HEK293 (cell line): ENCODE measurements around the gene CCDC86.

Source experiments
- CTCF ChIA-PET: fragments of 350-600 bp; formaldehyde crosslinking; extraction: SDS; loops from one replicate; lab custom pipeline; 2021; ENCODE audit warnings: antibody characterized with exemption; lab: Yijun Ruan, JAX
- POLR2A ChIA-PET: fragments of 300-600 bp; formaldehyde crosslinking; extraction: SDS; loops from one replicate; lab custom pipeline; 2020; ENCODE audit warnings: antibody characterized with exemption, inconsistent platforms; lab: Yijun Ruan, JAX
- H3K27ac ChIP-seq: fragments of 200-500 bp; sonication (Bioruptor generic); 2 replicates; pipeline ENCODE4 v1.5.1; 2014; ENCODE audit warnings: low read depth, low read length, control low read depth, inconsistent platforms; ENCODE audit errors: extremely low read depth
- H3K36me3 ChIP-seq, 2 experiments: fragments of 200-500 bp in 1 of 2; sonication (Bioruptor generic) in 1 of 2; 1 replicate in 1 of 2; 2 replicates in 1 of 2; pipeline ENCODE4 v1.5.1; 2014 to 2017; ENCODE audit warnings: inconsistent platforms in 2 of 2, low read length in 2 of 2; ENCODE audit not compliant: control insufficient read depth in 2 of 2, insufficient read depth in 1 of 2
- H3K4me1 ChIP-seq: fragments of 200-500 bp; sonication (Bioruptor generic); 2 replicates; pipeline ENCODE4 v1.5.1; 2014; ENCODE audit warnings: mild to moderate bottlenecking, low read length, inconsistent platforms; ENCODE audit not compliant: control insufficient read depth, insufficient read depth
- H3K4me3 ChIP-seq: 2 replicates; pipeline ENCODE4 v1.5.1; 2011; ENCODE audit warnings: low read depth, mild to moderate bottlenecking, control low read depth, low read length, moderate library complexity
- H3K9me3 ChIP-seq: fragments of 200-500 bp; sonication (Bioruptor generic); 2 replicates; pipeline ENCODE4 v1.5.1; 2014; ENCODE audit warnings: low read depth, low read length, inconsistent platforms; ENCODE audit not compliant: control insufficient read depth, insufficient read depth
- AEBP2 ChIP-seq: fragments of 450-650 bp; formaldehyde crosslinking; IDR thresholded peaks from 2 replicates; pipeline ENCODE4 v1.5.1; 2016; ENCODE audit warnings: missing biosample characterization, missing genetic modification characterization, borderline replicate concordance
- CTCF ChIP-seq: fragments of 450-650 bp; formaldehyde crosslinking; IDR thresholded peaks from 2 replicates; pipeline ENCODE4 v1.5.1; 2016; ENCODE audit warnings: missing biosample characterization, missing genetic modification characterization
- FEZF1 ChIP-seq: fragments of 450-650 bp; formaldehyde crosslinking; IDR thresholded peaks from 2 replicates; pipeline ENCODE4 v1.5.1; 2016; ENCODE audit warnings: missing biosample characterization, missing genetic modification characterization
- GLI4 ChIP-seq: fragments of 450-650 bp; formaldehyde crosslinking; IDR thresholded peaks from 2 replicates; pipeline ENCODE4 v1.5.1; 2016; ENCODE audit warnings: missing biosample characterization, missing genetic modification characterization
- HOXD13 ChIP-seq: sonication (generic); formaldehyde crosslinking; IDR thresholded peaks from 2 replicates; pipeline ENCODE4 v1.8.0; 2022; ENCODE audit warnings: missing genetic modification reagents, borderline replicate concordance
- KLF9 ChIP-seq: fragments of 450-650 bp; formaldehyde crosslinking; IDR thresholded peaks from 2 replicates; pipeline ENCODE4 v1.5.1; 2016; ENCODE audit warnings: missing biosample characterization, missing genetic modification characterization, low read depth
- SP2 ChIP-seq: fragments of 450-650 bp; formaldehyde crosslinking; IDR thresholded peaks from 2 replicates; pipeline ENCODE4 v1.5.1; 2016; ENCODE audit warnings: missing biosample characterization, missing genetic modification characterization
- ZBTB20 ChIP-seq: fragments of 450-650 bp; formaldehyde crosslinking; IDR thresholded peaks from 2 replicates; pipeline ENCODE4 v1.5.1; 2016; ENCODE audit warnings: missing biosample characterization, missing genetic modification characterization
- ZFP41 ChIP-seq: fragments of 450-650 bp; formaldehyde crosslinking; IDR thresholded peaks from 2 replicates; pipeline ENCODE4 v1.5.1; 2016; ENCODE audit warnings: missing biosample characterization, missing genetic modification characterization, borderline replicate concordance
- ZFP69B ChIP-seq: fragments of 450-650 bp; formaldehyde crosslinking; IDR thresholded peaks from 2 replicates; pipeline ENCODE4 v1.5.1; 2016; ENCODE audit warnings: missing biosample characterization, missing genetic modification characterization
- ZNF138 ChIP-seq: fragments of 450-650 bp; formaldehyde crosslinking; IDR thresholded peaks from 2 replicates; pipeline ENCODE4 v1.5.1; 2016; ENCODE audit warnings: missing biosample characterization, missing genetic modification characterization, borderline replicate concordance
- ZNF16 ChIP-seq: fragments of 450-650 bp; formaldehyde crosslinking; IDR thresholded peaks from 2 replicates; pipeline ENCODE4 v1.5.1; 2016; ENCODE audit warnings: low read depth, missing biosample characterization, missing genetic modification characterization
- ZNF184 ChIP-seq: fragments of 450-650 bp; IDR thresholded peaks from 2 replicates; pipeline ENCODE4 v1.5.1; 2018; ENCODE audit warnings: missing biosample characterization, mild to moderate bottlenecking, missing genetic modification characterization
- ZNF266 ChIP-seq: fragments of 450-650 bp; formaldehyde crosslinking; IDR thresholded peaks from 2 replicates; pipeline ENCODE4 v1.5.1; 2016; ENCODE audit warnings: missing biosample characterization, missing genetic modification characterization, low read depth
- ZNF354C ChIP-seq: fragments of 450-650 bp; formaldehyde crosslinking; IDR thresholded peaks from 2 replicates; pipeline ENCODE4 v1.5.1; 2016; ENCODE audit warnings: missing biosample characterization, missing genetic modification characterization, low read depth, borderline replicate concordance
- ZNF521 ChIP-seq: fragments of 450-650 bp; formaldehyde crosslinking; IDR thresholded peaks from 2 replicates; pipeline ENCODE4 v1.5.1; 2017; ENCODE audit warnings: missing biosample characterization, mild to moderate bottlenecking, missing genetic modification characterization
- ZNF530 ChIP-seq: fragments of 450-650 bp; formaldehyde crosslinking; IDR thresholded peaks from 2 replicates; pipeline ENCODE4 v1.5.1; 2016; ENCODE audit warnings: low read depth, missing biosample characterization, missing genetic modification characterization
- ZNF560 ChIP-seq: fragments of 450-650 bp; formaldehyde crosslinking; IDR thresholded peaks from 2 replicates; pipeline ENCODE4 v1.5.1; 2017; ENCODE audit warnings: missing biosample characterization, missing genetic modification characterization, borderline replicate concordance
- ZNF561 ChIP-seq: fragments of 450-650 bp; IDR thresholded peaks from 2 replicates; pipeline ENCODE4 v1.5.1; 2018; ENCODE audit warnings: missing biosample characterization, missing genetic modification characterization, borderline replicate concordance
- ZNF776 ChIP-seq: fragments of 450-650 bp; formaldehyde crosslinking; IDR thresholded peaks from 2 replicates; pipeline ENCODE4 v1.5.0; 2017; ENCODE audit warnings: missing biosample characterization, missing genetic modification characterization, borderline replicate concordance
- ZSCAN16 ChIP-seq: fragments of 450-650 bp; formaldehyde crosslinking; IDR thresholded peaks from 2 replicates; pipeline ENCODE4 v1.5.1; 2016; ENCODE audit warnings: missing biosample characterization, missing genetic modification characterization
- ZXDB ChIP-seq: fragments of 450-650 bp; formaldehyde crosslinking; IDR thresholded peaks from 2 replicates; pipeline ENCODE4 v1.5.1; 2016; ENCODE audit warnings: missing biosample characterization, missing genetic modification characterization
- TF ChIP-seq, protein P1 (sequence below): fragments of 450-650 bp; formaldehyde crosslinking; IDR thresholded peaks from 2 replicates; pipeline ENCODE4 v1.5.1; 2016; ENCODE audit warnings: missing biosample characterization, missing genetic modification characterization
- TF ChIP-seq, protein P2 (sequence below): fragments of 450-650 bp; formaldehyde crosslinking; IDR thresholded peaks from 2 replicates; pipeline ENCODE4 v1.5.1; 2016; ENCODE audit warnings: missing biosample characterization, missing genetic modification characterization
- TF ChIP-seq, protein P3 (sequence below): fragments of 450-650 bp; formaldehyde crosslinking; IDR thresholded peaks from 2 replicates; pipeline ENCODE4 v1.5.1; 2016; ENCODE audit warnings: missing biosample characterization, missing genetic modification characterization
- TF ChIP-seq, protein P4 (sequence below): fragments of 450-650 bp; formaldehyde crosslinking; IDR thresholded peaks from 2 replicates; pipeline ENCODE4 v1.5.1; 2016; ENCODE audit warnings: missing biosample characterization, missing genetic modification characterization

CCDC86 gene

GRCh38 chr11:60870276-60870675 lies 28.4 kb downstream of the CCDC86 start:
- Histone ChIP-seq H3K4me3 (no peak overlapping the region), H3K36me3 (no peaks in the 10 kb centered on the region), H3K4me1 (no peaks in the 10 kb centered on the region), H3K27ac (no peak overlapping the region), H3K9me3 (no peaks in the 10 kb centered on the region)
- ChIA-PET CTCF (interaction anchor here (0.5 to 0.6 kb wide), 2 partner anchors 10 to 271 kb away, joined by 4 to 6 read pairs; no protein-coding TSS in a partner anchor), POLR2A (no interaction called here)
- TF ChIP-seq HOXD13 (CRISPR knock-in tag) (no peak), ZNF16 (no peak), GLI4 (tag by site-specific recombination) (no peak), ZNF560 (tag by site-specific recombination) (no peak), AEBP2 (tag by site-specific recombination) (no peak), ZFP41 (no peak), ZNF184 (tag by site-specific recombination) (no peak), ZBTB20 (tag by site-specific recombination) (no peak), KLF9 (tag by site-specific recombination) (no peak), ZXDB (tag by site-specific recombination) (no peak), ZNF138 (no peak), SP2 (tag by site-specific recombination) (no peak), ZSCAN16 (tag by site-specific recombination) (no peak), ZFP69B (tag by site-specific recombination) (no peak), ZNF530 (tag by site-specific recombination) (no peak), ZNF776 (tag by site-specific recombination) (no peak), ZNF354C (tag by site-specific recombination) (no peak)
- TF ChIP-seq, protein P1, sequence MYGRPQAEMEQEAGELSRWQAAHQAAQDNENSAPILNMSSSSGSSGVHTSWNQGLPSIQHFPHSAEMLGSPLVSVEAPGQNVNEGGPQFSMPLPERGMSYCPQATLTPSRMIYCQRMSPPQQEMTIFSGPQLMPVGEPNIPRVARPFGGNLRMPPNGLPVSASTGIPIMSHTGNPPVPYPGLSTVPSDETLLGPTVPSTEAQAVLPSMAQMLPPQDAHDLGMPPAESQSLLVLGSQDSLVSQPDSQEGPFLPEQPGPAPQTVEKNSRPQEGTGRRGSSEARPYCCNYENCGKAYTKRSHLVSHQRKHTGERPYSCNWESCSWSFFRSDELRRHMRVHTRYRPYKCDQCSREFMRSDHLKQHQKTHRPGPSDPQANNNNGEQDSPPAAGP: no peak
- TF ChIP-seq, protein P2, sequence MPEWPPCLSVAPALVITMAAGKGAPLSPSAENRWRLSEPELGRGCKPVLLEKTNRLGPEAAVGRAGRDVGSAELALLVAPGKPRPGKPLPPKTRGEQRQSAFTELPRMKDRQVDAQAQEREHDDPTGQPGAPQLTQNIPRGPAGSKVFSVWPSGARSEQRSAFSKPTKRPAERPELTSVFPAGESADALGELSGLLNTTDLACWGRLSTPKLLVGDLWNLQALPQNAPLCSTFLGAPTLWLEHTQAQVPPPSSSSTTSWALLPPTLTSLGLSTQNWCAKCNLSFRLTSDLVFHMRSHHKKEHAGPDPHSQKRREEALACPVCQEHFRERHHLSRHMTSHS (tag by site-specific recombination): no peak
- TF ChIP-seq, protein P3, sequence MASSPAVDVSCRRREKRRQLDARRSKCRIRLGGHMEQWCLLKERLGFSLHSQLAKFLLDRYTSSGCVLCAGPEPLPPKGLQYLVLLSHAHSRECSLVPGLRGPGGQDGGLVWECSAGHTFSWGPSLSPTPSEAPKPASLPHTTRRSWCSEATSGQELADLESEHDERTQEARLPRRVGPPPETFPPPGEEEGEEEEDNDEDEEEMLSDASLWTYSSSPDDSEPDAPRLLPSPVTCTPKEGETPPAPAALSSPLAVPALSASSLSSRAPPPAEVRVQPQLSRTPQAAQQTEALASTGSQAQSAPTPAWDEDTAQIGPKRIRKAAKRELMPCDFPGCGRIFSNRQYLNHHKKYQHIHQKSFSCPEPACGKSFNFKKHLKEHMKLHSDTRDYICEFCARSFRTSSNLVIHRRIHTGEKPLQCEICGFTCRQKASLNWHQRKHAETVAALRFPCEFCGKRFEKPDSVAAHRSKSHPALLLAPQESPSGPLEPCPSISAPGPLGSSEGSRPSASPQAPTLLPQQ (tag by site-specific recombination): no peak

DNA sequence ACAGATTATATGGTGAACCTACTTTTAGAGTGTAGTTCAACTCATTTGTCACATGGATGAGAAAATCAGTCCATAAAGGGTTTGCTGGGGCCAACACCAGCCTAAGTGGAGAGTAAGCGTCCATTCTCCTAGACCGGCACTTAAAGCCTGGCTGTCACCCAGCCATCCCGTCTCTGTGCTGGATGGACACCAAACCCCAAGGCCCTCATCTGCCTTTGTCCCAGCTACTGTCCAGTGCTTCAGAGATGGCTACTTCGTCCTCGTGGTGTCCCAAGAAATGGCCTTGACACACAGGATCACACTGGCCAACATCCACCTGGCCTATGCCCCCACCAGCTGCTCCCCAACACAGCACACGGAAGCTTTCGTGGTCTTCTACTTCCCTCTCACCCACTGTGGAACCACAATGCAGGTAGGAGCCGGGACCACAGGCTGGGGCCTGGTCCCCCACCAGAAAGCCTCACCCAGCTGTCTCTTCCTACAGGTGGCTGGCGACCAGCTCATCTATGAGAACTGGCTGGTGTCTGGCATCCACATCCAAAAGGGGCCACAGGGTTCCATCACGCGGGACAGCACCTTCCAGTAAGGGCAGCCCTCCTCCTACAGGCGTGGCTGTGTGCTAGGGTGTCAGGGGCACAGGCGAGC lies 28.9 kb downstream of the CCDC86 start:
- no peak overlapping the region for H3K4me3 ChIP-seq
- H3K36me3 ChIP-seq: peaks cover 0 to 1% of the 10 kb centered on the region in 2 experiments; a peak in 1 of 3 replicates
- CTCF ChIA-PET: interaction anchor here (0.6 kb wide), 1 partner anchor 10 kb away, joined by 4 read pairs; no protein-coding TSS in a partner anchor
- no peaks in the 10 kb centered on the region for H3K4me1 ChIP-seq
- H3K27ac ChIP-seq: no peak overlapping the region
- TF ChIP-seq ZNF521 (tag by site-specific recombination) (no peak), ZNF530 (tag by site-specific recombination) (no peak), FEZF1 (tag by site-specific recombination) (no peak), CTCF (no peak), ZNF266 (tag by site-specific recombination) (no peak), ZNF561 (tag by site-specific recombination) (no peak)
- TF ChIP-seq, protein P4, sequence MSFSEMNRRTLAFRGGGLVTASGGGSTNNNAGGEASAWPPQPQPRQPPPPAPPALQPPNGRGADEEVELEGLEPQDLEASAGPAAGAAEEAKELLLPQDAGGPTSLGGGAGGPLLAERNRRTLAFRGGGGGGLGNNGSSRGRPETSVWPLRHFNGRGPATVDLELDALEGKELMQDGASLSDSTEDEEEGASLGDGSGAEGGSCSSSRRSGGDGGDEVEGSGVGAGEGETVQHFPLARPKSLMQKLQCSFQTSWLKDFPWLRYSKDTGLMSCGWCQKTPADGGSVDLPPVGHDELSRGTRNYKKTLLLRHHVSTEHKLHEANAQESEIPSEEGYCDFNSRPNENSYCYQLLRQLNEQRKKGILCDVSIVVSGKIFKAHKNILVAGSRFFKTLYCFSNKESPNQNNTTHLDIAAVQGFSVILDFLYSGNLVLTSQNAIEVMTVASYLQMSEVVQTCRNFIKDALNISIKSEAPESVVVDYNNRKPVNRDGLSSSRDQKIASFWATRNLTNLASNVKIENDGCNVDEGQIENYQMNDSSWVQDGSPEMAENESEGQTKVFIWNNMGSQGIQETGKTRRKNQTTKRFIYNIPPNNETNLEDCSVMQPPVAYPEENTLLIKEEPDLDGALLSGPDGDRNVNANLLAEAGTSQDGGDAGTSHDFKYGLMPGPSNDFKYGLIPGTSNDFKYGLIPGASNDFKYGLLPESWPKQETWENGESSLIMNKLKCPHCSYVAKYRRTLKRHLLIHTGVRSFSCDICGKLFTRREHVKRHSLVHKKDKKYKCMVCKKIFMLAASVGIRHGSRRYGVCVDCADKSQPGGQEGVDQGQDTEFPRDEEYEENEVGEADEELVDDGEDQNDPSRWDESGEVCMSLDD: no peak
- no peaks in the 10 kb centered on the region for H3K9me3 ChIP-seq
- POLR2A ChIA-PET: interaction anchor here (1.7 kb wide), 1 partner anchor 15 kb away, joined by 4 read pairs; the partner anchor contains the start of gene PTGDR2
